HEK293T (cell line): Measurements from ENCODE around the gene TTC7B.

Experiments used
- CTCF ChIA-PET: fragments of 350-600 bp; formaldehyde crosslinking; extraction: SDS; loops from one replicate; lab custom pipeline; 2021; ENCODE audit warnings: antibody characterized with exemption, inconsistent platforms; lab: Yijun Ruan, JAX
- POLR2A ChIA-PET: fragments of 350-600 bp; formaldehyde crosslinking; extraction: SDS; loops from one replicate; lab custom pipeline; 2020; ENCODE audit warnings: antibody characterized with exemption, inconsistent platforms; lab: Yijun Ruan, JAX
- DNase-seq: peaks from one replicate; pipeline ENCODE4 v3.0.0; 2012; ENCODE audit warnings: mixed read lengths; ENCODE audit errors: extremely low spot score
- ARNT ChIP-seq: fragments of 450-650 bp; IDR thresholded peaks from 2 replicates; pipeline ENCODE4 v1.6.1; 2017; ENCODE audit warnings: mild to moderate bottlenecking
- BHLHE40 ChIP-seq: fragments of 450-650 bp; IDR thresholded peaks from 2 replicates; pipeline ENCODE4 v1.6.1; 2016; ENCODE audit warnings: mild to moderate bottlenecking, moderate library complexity, borderline replicate concordance
- CTBP1 ChIP-seq: fragments of 450-650 bp; IDR thresholded peaks from 2 replicates; pipeline ENCODE4 v1.6.1; 2016; ENCODE audit warnings: borderline replicate concordance
- ELF4 ChIP-seq: fragments of 450-650 bp; IDR thresholded peaks from 2 replicates; pipeline ENCODE4 v1.6.1; 2017; ENCODE audit warnings: antibody characterized with exemption
- FOXA1 ChIP-seq: fragments of 450-650 bp; IDR thresholded peaks from 2 replicates; pipeline ENCODE4 v1.6.1; 2016; ENCODE audit warnings: mild to moderate bottlenecking
- FOXK2 ChIP-seq: fragments of 450-650 bp; IDR thresholded peaks from 2 replicates; pipeline ENCODE4 v1.6.1; 2016; ENCODE audit warnings: mild to moderate bottlenecking
- FOXM1 ChIP-seq: fragments of 450-650 bp; IDR thresholded peaks from 2 replicates; pipeline ENCODE4 v1.6.1; 2017; ENCODE audit warnings: mild to moderate bottlenecking, borderline replicate concordance
- HDGF ChIP-seq: fragments of 450-650 bp; IDR thresholded peaks from 2 replicates; pipeline ENCODE4 v1.6.1; 2017; ENCODE audit warnings: antibody characterized with exemption, borderline replicate concordance
- L3MBTL2 ChIP-seq: fragments of 450-650 bp; conservative IDR thresholded peaks from 2 replicates; pipeline ENCODE4 v1.6.1; 2016; ENCODE audit warnings: mild to moderate bottlenecking
- LEF1 ChIP-seq: fragments of 450-650 bp; IDR thresholded peaks from 2 replicates; pipeline ENCODE4 v1.6.1; 2017; ENCODE audit warnings: mild to moderate bottlenecking, borderline replicate concordance
- NFRKB ChIP-seq: fragments of 450-650 bp; IDR thresholded peaks from 2 replicates; pipeline ENCODE4 v1.6.1; 2016; ENCODE audit warnings: mild to moderate bottlenecking, moderate library complexity
- PKNOX1 ChIP-seq: fragments of 450-650 bp; IDR thresholded peaks from 2 replicates; pipeline ENCODE4 v1.6.1; 2016
- SP1 ChIP-seq: fragments of 450-650 bp; IDR thresholded peaks from 2 replicates; pipeline ENCODE4 v1.6.1; 2017
- SUZ12 ChIP-seq: fragments of 450-650 bp; IDR thresholded peaks from 2 replicates; pipeline ENCODE4 v1.6.1; 2016; ENCODE audit warnings: mild to moderate bottlenecking
- TARDBP ChIP-seq: fragments of 450-650 bp; IDR thresholded peaks from 2 replicates; pipeline ENCODE4 v1.6.1; 2016
- ZNF384 ChIP-seq: fragments of 450-650 bp; IDR thresholded peaks from 2 replicates; pipeline ENCODE4 v1.6.1; 2016

TTC7B gene

GRCh38 chr14:90601563-90601962 lies 214.7 kb downstream of the TTC7B start:
- no peak for DNase-seq
- TF ChIP-seq BHLHE40 = no peak
- TF ChIP-seq LEF1 = no peak
- no peak for TF ChIP-seq SUZ12
- no peak for TF ChIP-seq ARNT
- no peak for TF ChIP-seq FOXM1
- TF ChIP-seq FOXA1 = no peak
- no peak for TF ChIP-seq FOXK2
- TF ChIP-seq ZNF384 = no peak
- no peak for TF ChIP-seq SP1
- TF ChIP-seq TARDBP = no peak
- TF ChIP-seq PKNOX1 = no peak
- no peak for TF ChIP-seq NFRKB
- no peak for TF ChIP-seq ELF4
- no peak for TF ChIP-seq L3MBTL2
- POLR2A ChIA-PET = no interaction called here
- CTCF ChIA-PET = interaction anchor here (0.7 kb wide), 1 partner anchor 743 kb away, joined by 3 read pairs; no protein-coding TSS in a partner anchor

- TF ChIP-seq SUZ12 (no peak), ARNT (no peak), ZNF384 (no peak), FOXM1 (no peak), ELF4 (no peak), LEF1 (no peak), PKNOX1 (no peak), L3MBTL2 (no peak), CTBP1 (no peak), FOXA1 (no peak), FOXK2 (no peak)
- no peak for DNase-seq
- ChIA-PET CTCF (no interaction called here), POLR2A (no interaction called here)
Observed at GRCh38 chr14:90600619-90601018, 215.6 kb downstream of the TTC7B start.

GRCh38 chr14:90599748-90600507 lies 216.3 kb downstream of the TTC7B start:
- ChIA-PET CTCF (no interaction called here), POLR2A (no interaction called here)
- DNase-seq = no peak
- TF ChIP-seq L3MBTL2 = no peak
- TF ChIP-seq HDGF = no peak
- TF ChIP-seq ZNF384 = no peak
- no peak for TF ChIP-seq ARNT
- no peak for TF ChIP-seq LEF1
- TF ChIP-seq FOXA1 = no peak
- no peak for TF ChIP-seq CTBP1
- TF ChIP-seq SP1 = no peak
- no peak for TF ChIP-seq FOXM1
- no peak for TF ChIP-seq ELF4
- no peak for TF ChIP-seq FOXK2
- TF ChIP-seq TARDBP = no peak
- TF ChIP-seq NFRKB = no peak
- TF ChIP-seq BHLHE40 = no peak

- TF ChIP-seq SP1 = no peak
- no peak for DNase-seq
- ChIA-PET POLR2A (no interaction called here), CTCF (no interaction called here)
Observed at GRCh38 chr14:90599339-90599738, 216.9 kb downstream of the TTC7B start.

GRCh38 chr14:90597961-90598360 lies 218.3 kb downstream of the TTC7B start:
- POLR2A ChIA-PET = no interaction called here
- TF ChIP-seq CTBP1 (no peak), ZNF384 (no peak), FOXA1 (no peak), FOXM1 (no peak), L3MBTL2 (no peak), SUZ12 (no peak), SP1 (no peak), ELF4 (no peak), TARDBP (no peak), NFRKB (no peak), BHLHE40 (no peak), FOXK2 (no peak), LEF1 (no peak), ARNT (no peak), HDGF (no peak), PKNOX1 (no peak)
- DNase-seq = no peak
- CTCF ChIA-PET = no interaction called here

- TF ChIP-seq FOXM1 (no peak), L3MBTL2 (no peak), SP1 (no peak), TARDBP (no peak)
- no peak for DNase-seq
- CTCF ChIA-PET = interaction anchor here (0.7 kb wide), 1 partner anchor 197 kb away, joined by 3 read pairs; no protein-coding TSS in a partner anchor
- POLR2A ChIA-PET = no interaction called here
Observed at GRCh38 chr14:90596733-90597132, 219.5 kb downstream of the TTC7B start.
